ENCODE measurements around the gene ZNF593OS.

ZNF593OS gene

DNA sequence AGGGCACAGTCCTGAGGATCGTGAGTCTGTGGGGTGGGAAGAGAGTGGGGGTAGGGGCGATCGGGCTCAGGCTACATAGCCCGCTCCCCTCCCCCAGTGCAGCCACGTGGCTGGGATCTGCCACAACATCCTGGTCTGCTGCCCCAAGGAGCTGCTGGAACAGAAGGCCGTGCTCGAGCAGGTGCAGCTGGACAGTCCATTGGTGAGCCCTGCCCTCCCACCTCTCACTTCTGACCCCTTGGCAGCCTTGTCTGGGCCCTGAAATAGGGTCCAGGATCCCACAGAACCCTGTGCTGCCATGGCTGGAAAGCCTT is 10.7 kb upstream of the ZNF593OS start:
- DNase-seq, result no peak

DNA sequence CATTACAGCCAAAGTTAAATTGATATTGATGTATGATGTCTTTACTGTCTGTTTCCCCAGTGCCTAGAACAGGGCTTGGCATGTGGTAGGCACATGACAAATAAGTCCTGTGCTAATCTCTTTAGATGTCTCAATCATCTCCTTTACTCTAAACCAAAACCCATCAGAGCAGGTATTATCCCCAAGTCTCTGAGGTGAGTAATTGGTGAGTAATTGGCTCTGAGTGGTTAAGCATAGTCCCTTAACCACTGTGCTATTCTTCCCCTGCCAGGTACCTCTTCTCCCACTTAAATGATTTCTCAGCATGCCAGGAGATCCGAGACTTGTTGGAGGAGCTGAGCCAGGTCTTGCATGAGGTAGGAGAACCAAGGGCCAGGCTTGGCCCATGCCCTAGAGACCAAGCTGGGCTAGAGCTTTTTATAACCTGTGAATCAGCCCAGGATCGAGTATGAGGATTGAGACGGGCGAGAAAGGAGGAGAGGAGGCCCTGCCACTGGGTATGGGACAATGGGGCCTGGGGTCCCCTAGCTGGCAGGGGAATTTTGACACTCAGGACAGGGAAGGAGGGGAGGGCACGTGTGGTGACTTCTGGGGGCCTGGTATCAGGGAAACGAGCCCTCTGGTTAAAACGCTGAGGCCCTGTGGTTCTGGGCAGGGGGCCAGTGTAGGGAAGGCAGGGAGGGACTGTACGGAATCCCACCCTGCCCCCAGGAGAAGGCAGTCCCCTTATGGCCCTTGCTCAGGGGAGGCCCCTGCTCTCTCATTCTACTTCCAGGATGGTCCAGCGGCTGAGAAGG is 10.2 kb upstream of the ZNF593OS start:
- DNase-seq, result no peak

DNA sequence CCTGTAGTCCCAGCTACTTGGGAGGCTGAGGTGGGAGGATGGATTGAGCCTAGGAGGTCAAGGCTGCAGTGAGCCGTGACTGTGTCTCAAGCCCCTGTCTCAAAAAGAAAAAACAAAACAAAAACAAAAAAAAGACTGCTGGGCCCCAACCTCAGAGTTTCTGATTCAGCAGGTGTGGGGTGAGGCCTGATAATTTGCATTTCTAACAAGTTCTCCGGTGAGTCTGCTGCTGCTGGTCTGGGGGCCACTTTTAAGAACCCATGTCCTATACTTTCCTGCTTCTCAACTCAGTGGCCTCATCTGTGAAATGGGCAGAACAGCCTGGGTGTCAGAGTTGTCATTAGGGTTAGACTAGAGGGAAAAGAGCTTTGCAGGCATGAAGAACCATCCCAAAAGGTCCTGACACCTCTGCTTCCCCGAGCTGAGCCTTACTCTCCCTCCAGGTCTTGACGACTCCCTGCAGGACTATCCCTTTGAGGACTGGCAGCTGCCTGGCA is 8.4 kb upstream of the ZNF593OS start:
- DNase-seq, result no peak

DNA sequence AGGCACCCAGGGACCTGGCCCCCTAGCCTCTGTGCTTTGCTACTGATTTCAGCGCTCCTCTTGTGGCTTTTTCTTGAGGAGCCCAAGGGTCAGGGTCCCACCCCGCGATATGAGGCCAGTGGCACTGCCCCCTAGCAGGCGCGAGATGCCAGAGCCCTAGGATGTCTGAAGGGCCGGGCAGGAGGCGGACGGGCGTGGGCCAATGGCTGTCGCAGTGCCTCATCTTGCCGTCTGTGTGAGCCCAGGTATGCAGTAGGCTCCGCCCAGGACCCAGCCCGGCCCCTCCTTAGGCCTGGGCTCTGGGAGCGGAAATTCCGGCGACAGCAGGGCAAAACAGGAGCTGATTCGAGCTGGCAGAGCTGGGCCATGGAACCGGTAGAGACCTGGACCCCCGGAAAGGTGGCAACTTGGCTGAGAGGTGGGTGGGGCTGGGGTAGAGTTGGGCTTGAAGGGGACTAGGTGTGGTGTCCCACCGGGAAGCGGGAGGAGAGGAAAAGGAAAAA is 5.6 kb upstream of the ZNF593OS start, which contains the start of gene CNKSR1:
TSS of gene CNKSR1 (plus strand) at position 310 of the 503 bp plus-strand sequence. CDS start at position 367, 57 bp downstream.
- DNase-seq, result no peak

DNA sequence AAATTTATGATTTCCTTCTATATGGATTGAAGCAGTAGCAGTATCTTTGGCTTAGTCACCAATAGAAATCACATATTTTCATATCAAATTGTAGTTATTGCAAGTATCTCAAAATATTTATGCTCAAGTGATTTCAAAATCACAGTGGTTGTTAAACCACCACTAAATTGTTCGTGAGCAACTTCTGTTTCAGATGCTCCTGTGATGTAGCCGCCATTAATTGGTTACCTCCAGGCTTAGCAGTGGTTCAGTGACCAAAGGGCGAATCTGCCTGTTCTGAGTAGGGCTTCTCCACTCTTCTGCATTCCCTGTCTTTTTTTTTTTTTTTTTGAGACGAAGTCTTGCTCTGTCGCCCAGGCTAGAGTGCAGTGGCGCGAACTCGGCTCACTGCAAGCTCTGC is 3.7 kb upstream of the ZNF593OS start:
- no peak for DNase-seq

DNA sequence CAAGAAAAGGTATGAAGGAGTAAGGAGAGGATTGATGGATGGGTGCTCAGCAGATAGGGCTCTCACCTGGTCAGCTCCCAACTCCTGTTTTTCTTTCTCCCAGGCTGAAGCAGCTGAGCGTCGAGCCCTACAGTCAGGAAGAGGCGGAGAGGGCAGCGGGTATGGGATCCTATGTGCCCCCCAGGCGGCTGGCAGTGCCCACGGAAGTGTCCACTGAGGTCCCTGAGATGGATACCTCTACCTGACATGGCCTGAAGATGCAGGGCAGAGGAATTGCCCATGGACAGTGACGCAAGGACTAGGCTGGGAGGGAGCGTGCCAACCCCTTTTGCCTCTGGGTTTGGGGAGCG is 1.2 kb downstream of the ZNF593OS start:
- no peak for DNase-seq

DNA sequence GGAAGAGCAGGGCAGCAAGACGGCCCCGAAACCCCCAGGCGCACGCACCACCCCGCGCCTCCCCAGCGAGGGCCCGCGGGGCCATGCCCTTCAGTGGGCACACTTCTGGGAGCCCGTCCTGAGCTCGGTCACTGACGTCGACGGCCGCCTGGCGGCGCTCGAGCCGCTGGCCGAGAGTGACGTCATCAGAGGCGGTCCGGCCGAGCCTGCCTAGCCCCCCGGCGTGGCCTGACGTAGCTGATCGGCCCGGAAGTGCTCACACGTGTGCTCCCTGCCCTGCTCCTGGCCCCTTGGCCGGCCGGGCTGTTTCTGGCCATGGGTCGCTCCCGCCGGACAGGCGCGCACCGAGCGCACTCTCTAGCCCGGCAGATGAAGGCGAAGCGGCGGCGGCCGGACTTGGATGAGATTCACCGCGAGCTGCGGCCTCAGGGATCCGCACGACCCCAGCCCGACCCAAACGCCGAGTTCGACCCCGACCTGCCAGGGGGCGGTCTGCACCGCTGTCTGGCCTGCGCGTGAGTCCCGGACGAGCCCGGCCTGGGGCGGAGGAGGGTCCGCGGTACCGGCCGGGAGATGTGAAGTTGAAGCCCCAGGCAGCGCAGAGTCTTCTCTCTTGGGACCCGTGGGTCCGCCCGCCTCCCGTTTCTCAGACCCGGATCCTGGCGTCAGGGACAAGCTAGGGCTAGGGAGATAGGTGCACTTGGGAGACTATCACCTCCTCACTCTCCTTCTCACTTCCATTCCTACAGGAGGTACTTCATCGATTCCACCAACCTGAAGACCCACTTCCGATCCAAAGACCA is 1.8 kb downstream of the ZNF593OS start, which contains the start of gene ZNF593:
TSS of gene ZNF593 (plus strand) at position 240 of the 803 bp plus-strand sequence. CDS start at position 316, 76 bp downstream.
- DNase-seq, result peak; percentile 88

DNA sequence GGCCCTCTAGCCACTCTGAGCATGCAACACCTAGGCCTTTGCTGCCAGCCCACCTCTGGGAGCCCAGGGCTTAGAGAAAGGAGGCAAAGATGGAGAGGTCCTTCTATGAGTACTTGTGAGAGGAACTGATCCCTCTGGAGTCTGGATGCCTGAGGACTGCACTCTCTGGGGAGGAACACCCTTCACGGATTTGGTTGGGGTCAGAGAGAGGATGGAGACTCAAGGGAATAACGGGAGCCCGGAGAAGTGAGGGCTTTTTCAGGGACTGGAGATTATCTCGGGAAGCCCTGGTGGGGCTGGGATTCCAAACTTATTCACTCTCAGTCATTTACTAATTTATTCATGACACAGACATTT is 2.5 kb downstream of the ZNF593OS start:
- DNase-seq, result no peak

DNA sequence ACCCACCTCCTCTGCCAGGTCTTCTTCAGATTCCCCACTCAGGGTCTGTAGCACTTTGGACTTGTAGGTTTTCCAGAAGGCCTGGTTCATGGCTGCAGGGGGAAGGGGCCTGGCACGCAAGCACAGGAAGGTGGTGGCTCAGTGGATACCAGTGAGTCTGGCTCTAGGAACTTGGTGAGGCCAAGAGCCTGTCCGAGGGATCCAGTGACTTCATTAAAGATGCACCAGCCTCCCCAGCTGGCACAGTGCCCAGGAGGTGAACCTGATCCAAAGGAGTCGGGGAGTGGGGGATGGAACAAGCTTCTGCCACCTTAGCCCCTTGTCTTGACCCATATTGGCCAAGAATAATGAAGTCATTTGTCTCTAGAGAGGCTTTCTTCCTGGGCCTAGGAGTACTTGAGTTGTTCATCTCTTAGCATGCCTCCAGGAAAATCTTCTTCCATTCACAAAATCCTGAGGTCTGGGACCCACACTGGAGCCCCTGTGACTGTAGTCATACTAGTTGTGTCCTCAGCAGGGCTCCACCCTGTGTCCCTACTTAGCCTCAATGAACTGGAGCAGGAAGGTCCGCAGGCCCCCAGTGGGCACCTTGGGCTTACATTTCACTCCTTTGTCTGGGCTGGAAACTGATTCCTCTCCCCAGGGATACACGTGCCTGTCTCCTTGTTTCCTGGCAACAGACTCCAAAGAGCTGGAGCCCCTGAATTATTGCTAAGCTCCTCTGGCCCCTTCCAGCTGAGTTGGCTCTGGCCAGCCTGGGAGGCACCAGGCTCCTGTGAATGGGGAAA is 3.0 kb downstream of the ZNF593OS start, which contains the start of gene C1orf232:
TSS of gene C1orf232 (minus strand) at position 554 of the 788 bp plus-strand sequence. CDS start at position 90, 464 bp downstream.
- no peak for DNase-seq

DNA sequence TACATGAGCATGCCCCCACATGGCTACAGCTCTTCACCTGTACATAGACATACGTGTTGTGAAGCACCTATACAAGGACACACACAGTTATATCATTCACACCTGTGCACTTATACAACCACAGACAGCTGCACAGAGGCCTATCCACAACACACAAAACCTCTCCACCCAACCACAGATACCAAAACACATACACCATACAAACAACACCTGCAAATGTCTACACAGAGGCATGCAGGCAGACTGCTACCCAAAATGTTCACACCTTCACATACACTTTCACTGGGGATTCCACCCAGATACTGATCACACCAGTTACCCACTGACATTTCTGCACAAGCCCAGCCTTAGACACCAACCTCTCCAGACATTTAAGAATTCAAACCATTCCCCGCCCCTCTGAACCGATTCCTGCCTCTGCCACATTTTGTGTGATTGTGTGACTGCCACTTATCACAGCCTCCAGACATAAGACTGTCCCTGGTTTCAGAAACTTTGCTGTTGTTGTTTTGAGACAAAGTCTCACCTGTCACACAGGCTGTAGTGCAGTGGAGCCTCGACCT is 4.8 kb downstream of the ZNF593OS start:
- DNase-seq, result no peak

DNA sequence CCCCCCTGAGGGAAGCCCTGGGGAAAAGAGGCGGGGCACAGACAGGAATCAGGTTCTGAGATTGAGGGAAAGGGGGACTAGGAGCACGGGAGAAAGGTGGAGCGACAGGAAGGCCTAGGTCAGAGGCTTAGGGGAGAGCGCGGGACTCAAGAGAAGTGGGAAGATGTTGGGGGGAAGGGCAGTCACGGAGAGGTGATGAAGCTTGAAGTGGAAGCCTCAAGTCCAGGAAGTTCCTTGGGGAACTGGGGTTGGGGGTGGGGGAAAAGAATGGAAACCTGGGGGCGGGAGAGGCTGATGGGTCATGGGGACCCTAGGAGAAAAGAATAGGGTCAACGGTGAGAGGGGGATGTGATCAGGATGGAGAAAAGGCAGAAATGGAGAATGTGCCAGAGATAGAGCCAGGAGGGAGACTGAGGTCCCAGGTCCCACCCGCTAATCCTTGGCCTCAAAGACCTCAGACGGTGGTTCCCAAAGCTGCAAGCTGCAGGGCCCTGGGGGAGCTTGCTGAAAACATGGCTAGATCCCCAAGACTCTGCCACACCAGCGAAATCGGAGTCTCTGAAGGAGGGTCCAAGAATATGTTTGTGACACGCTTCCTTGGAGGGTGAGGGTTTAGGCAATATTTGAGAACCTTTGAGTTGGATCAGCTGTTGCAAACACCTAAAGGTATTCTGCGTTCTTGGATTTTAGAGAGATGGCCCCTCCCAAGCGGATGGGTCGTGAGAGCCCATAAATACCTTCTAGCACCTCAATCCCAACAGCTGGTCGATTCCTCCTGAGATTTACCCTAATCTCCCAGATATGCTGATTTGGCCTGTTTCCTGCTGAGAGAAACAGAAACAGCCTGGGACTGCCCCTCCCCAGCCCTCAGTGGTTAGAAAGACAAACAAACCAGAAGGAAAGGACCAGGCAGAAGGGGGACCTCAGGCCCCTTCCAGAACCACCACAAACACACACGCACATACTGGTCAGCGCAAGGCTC is 6.5 kb downstream of the ZNF593OS start:
- no peak for DNase-seq

DNA sequence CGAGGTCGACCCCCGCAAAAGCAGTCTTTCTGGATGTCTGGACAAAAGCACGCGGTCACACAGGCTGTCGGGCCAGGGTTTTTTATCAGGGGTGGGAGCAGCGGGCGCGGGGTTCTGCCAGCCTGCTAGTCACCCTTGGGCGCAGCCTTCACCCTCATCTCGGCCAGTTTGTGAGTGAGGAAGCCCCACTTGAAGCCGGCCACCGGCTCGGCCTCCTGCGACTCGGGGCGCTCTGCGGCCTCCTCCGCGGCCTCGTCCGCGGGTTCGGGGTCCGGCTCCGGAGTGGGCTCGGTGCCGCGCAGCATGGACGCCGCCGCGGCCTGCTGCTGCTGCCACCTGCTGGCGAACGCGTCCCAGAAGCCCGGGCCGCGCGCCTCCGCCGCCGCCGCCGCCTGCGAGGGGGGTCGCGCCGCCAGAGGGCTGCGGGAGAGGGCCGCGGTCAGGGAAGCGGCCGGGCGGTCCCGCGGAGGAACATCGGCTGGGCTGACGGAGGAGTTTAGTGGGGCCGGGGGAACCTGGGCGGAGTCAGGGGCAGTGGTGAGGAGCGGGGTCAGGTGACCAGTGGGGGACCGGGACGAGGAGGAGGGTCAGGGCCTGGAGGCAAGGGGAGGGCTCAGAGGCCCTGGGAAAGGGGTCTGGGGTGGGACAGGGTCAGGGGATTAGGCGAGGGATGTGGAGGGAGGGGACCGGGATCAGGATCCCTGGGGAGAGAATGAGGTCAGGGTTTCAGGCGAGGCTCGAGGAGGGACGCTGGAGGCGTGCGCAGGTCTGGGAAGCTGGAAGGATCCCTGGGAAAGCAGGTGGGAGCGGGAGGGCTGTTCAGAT is 7.4 kb downstream of the ZNF593OS start:
- DNase-seq, result peak; percentile 73

DNA sequence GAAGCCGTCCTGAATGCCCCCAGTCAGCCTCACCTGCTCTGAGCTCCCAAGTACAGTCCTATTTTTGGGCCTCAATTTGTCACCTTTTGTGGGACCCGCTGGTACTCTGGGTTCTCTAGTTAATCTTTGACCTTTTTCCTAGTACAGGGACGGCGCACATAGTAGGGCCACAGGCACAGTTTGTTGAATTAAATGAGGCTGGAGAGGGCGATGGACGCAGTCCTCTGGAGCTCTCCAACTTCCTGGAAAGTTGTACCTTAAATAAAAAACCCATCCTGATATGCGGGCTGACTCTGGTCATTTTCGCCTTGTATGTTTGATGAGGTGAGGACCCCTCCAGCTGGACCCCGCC is 8.0 kb downstream of the ZNF593OS start:
- DNase-seq, result no peak

DNA sequence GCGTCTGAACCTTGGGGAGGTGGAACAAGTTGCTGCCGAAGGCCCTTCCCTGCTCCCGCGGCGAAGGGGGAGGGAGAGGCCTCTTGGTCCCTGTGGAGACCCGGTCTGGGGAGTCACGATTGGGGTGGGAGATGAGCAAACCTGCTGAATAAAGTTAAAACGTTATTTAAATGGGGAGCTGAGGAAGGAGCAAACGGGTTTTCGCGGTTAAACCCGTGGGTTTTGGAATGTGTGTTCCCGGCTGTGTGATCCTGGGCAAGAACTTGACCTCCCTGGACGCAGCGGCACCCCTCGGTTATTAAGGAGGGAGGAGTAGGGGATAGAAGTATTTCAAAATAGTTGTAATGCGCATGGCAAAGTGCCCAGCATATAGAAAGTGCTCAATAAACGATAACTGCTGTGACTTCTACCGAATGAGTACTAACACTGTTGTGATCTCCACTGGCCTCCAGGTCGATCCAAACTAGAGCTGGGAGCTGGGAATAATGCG is 9.4 kb downstream of the ZNF593OS start:
- no peak for DNase-seq

DNA sequence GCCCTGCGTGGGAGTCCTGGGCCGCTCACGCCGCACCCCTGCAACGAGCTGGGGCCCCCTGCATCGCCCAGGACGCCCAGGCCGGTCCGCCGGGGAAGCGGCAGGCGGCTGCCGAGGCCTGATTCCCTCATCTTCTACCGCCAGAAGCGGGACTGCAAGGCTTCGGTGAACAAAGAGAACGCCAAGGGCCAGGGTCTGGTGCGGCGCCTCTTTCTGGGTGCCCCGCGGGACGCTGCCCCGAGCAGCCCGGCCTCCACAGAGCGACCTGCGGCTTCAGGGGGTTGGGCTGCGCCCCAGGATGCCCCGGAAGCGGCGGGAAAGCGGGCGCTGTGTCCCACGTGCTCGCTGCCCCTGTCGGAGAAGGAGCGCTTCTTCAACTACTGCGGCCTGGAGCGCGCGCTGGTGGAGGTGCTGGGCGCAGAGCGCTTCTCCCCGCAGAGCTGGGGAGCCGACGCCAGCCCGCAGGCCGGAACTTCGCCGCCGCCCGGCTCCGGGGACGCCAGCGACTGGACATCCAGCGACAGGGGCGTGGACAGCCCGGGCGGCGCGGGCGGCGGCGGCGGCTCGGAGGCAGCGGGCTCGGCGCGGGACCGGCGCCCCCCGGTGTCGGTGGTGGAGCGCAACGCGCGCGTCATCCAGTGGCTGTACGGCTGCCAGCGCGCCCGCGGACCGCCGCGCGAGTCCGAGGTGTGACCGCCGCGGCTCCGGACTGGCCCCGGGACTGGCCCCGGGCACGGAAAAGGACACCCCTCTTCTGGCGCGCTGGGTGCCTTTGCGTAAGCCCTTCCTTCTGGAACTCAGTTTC is 10.0 kb downstream of the ZNF593OS start:
- peak; percentile 55 for DNase-seq

DNA sequence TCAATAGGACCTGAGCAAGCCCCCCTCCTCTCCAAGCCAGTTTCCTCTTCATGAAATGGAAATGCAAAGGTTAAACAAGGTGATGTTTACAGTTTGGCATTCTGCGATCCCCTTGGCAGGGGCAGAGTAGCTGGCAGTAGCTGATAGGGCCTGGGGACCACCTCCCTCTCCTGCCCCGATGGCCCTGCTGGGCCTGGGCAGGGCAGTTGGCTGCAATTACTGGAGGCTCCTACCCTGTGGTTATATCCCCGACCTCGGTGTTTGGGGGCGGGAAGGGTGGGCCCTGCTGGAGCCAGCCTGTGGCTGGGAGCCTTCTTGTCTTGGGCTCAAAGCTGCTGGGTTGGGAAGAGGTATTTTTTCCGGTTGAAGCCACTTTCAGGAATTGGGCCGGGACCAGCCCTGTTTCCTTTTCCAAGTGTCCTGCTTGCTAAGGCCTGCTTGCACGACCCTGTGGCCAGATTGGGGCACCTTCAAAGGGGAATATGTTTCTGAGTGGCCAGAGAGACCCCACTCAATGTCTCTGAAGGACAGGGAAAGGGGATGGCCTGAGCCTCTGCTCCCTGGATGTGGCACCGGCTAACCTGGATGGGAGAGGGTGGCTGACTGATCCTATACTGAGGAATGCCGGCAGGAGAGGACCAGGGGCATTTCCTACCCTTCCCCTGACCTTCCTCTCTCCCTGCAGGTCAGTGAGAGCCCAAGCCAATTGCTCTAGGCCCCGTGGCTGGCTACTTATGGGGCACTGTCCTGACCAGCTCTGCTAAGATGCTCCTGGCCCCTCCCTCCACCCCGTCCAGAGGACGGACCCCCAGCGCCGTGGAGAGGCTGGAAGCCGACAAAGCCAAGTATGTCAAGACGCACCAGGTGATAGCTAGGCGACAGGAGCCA is 10.9 kb downstream of the ZNF593OS start:
- DNase-seq, result no peak

DNA sequence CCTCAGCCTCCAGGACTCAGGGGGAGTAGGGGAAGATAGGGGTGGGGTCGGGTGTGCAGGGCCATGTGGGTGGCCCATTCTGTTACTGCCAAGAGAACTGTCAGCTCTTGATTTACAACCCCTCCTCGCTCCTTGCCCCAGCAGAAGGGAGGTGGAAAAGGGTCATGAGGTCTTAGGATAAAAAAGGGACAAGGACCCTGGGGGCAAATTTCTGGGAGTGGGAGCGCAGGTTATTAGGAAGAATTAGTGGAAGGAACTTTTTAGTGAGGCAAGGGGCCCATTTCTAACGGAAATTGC is 11.9 kb downstream of the ZNF593OS start:
- no peak for DNase-seq

DNA sequence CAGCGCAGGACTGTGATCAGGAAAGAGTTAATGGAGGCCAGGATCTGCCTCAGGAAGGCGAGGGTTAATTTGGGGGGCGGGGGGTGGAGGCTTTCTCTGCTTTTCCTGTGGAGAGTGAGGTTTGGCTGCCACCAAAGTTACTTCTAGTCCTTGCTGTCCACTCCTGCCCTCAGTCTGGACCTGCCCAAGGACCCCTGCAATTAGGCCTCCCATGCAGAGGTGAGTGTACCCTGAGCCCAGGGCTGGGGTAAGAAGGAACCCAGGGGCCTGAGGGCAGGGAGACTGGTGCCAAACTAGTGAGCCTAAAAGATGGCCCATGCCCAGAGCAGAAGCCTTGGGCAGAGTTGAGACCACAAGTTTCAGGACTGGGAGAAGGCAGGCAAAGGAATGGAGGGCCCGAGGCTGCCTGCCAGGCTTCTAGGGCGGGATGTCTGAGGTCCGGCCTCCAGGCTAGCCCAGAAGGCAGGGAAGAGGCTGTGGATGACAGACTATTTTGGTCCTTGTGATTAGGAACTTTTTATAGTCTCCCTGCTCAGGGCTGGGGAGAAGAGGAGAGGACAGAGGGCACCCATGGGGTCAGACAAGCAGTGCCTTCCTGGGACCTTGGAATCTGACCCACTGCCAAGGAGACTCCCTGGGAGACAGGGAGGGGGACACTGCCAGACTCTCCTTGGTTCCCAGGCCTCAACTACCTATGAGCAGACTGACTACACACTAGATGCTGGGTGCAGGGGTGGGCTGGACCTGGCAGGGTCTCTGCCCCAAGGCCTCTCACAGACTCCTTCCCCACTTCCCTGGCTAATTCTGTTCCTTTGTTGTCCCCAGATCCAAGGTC is 12.5 kb downstream of the ZNF593OS start, which contains the start of gene FAM110D:
TSS of gene FAM110D (plus strand) at position 172 of the 835 bp plus-strand sequence. CDS start 2,213 bp downstream, outside the sequence.
- DNase-seq, result no peak
